HG03558 (cell line): ENCODE results near the gene FCER2.

Experiments used
- ATAC-seq: cut with Tn5 transposase; IDR thresholded peaks from one replicate; pipeline ENCODE4 v1.9.1; 2021; ENCODE audit warnings: moderate number of reproducible peaks; ENCODE audit not compliant: unreplicated experiment; ENCODE audit errors: extremely low read depth

Gene FCER2

GRCh38 chr19:7734220-7735203, 32.6 kb upstream of the FCER2 start:
- ATAC-seq, result no peak

- ATAC-seq, result no peak
Measured at GRCh38 chr19:7733376-7733775, 31.4 kb upstream of the FCER2 start.

- ATAC-seq, result no peak
Measured at GRCh38 chr19:7732045-7732444, 30.1 kb upstream of the FCER2 start, which contains the start of gene CLEC4G. Gene CLEC4G, minus strand, starts transcription at chr19:7732110. Its CDS starts 8 bp downstream, at chr19:7732102.

- ATAC-seq, result no peak
Measured at GRCh38 chr19:7731615-7732014, 29.7 kb upstream of the FCER2 start.

GRCh38 chr19:7731218-7731595, 29.3 kb upstream of the FCER2 start:
- no peak for ATAC-seq

- no peak for ATAC-seq
Measured at GRCh38 chr19:7730286-7731217, 28.6 kb upstream of the FCER2 start.

GRCh38 chr19:7729831-7730285, 27.9 kb upstream of the FCER2 start:
- ATAC-seq, result no peak

GRCh38 chr19:7729211-7729610, 27.3 kb upstream of the FCER2 start:
- ATAC-seq, result no peak

- ATAC-seq, result no peak
Measured at GRCh38 chr19:7725791-7726190, 23.9 kb upstream of the FCER2 start.

- no peak for ATAC-seq
Measured at GRCh38 chr19:7722231-7722651, 20.3 kb upstream of the FCER2 start.

- ATAC-seq, result no peak
Measured at GRCh38 chr19:7720351-7720750, 18.4 kb upstream of the FCER2 start.

GRCh38 chr19:7718668-7719067, 16.7 kb upstream of the FCER2 start:
- no peak for ATAC-seq

- no peak for ATAC-seq
Measured at GRCh38 chr19:7716762-7717161, 14.8 kb upstream of the FCER2 start.

- ATAC-seq, result no peak
Measured at GRCh38 chr19:7715671-7716070, 13.7 kb upstream of the FCER2 start.

- no peak for ATAC-seq
Measured at GRCh38 chr19:7710616-7711015, 8.7 kb upstream of the FCER2 start.

- no peak for ATAC-seq
Measured at GRCh38 chr19:7709932-7710460, 8.1 kb upstream of the FCER2 start.

GRCh38 chr19:7706955-7707456, 5.1 kb upstream of the FCER2 start:
- no peak for ATAC-seq

GRCh38 chr19:7706188-7706954, 4.4 kb upstream of the FCER2 start:
- ATAC-seq, result no peak

GRCh38 chr19:7705387-7706187, 3.7 kb upstream of the FCER2 start:
- ATAC-seq, result no peak
